Astrocyte (in vitro differentiated cells and primary cell): ENCODE data around the gene PFDN5. TPM values are rescaled to one million over a fixed set of nuclear protein-coding genes. Genes with fewer than 3 reads are reported as not detected.

Experiments
- DNase-seq: peaks from one replicate; pipeline ENCODE4 v3.0.0-alpha.2; 2010; ENCODE audit warnings: low read depth
- FAIRE-seq: peaks from 2 replicates; lab custom pipeline; 2011; peaks lifted over from hg19 to GRCh38; lab: Jason Lieb, UNC
- H2AFZ ChIP-seq: 2 replicates; pipeline ENCODE4 v1.6.0; 2012; ENCODE audit warnings: low read depth, low read length, inconsistent platforms
- H3K27ac ChIP-seq: 2 replicates; pipeline ENCODE4 v1.5.1; 2011; ENCODE audit warnings: low read depth, low read length, inconsistent platforms
- H3K27me3 ChIP-seq: 2 replicates; pipeline ENCODE4 v1.6.0; 2011; ENCODE audit warnings: low read length, inconsistent platforms; ENCODE audit not compliant: insufficient read depth
- H3K36me3 ChIP-seq: 2 replicates; pipeline ENCODE4 v1.5.1; 2011; ENCODE audit warnings: low read length, inconsistent platforms; ENCODE audit not compliant: insufficient read depth
- H3K4me1 ChIP-seq: 2 replicates; pipeline ENCODE4 v1.5.1; 2011; ENCODE audit warnings: low read length, inconsistent platforms; ENCODE audit not compliant: insufficient read depth
- H3K4me2 ChIP-seq: 2 replicates; pipeline ENCODE4 v1.6.0; 2012; ENCODE audit warnings: low read length, inconsistent platforms
- H3K4me3 ChIP-seq: 2 replicates; pipeline ENCODE4 v1.5.1; 2011; ENCODE audit warnings: low read depth, mild to moderate bottlenecking, low read length, inconsistent platforms; ENCODE audit not compliant: insufficient read depth
- H3K79me2 ChIP-seq: 2 replicates; pipeline ENCODE4 v1.6.0; 2012; ENCODE audit warnings: mild to moderate bottlenecking, low read length, inconsistent platforms; ENCODE audit not compliant: insufficient read depth
- H3K9ac ChIP-seq: 2 replicates; pipeline ENCODE4 v1.6.0; 2012; ENCODE audit warnings: mild to moderate bottlenecking, low read length, inconsistent platforms
- H3K9me3 ChIP-seq: 2 replicates; pipeline ENCODE4 v1.5.1; 2012; ENCODE audit warnings: low read depth, mild to moderate bottlenecking, low read length, inconsistent platforms; ENCODE audit not compliant: insufficient read depth
- H4K20me1 ChIP-seq: 2 replicates; pipeline ENCODE4 v1.6.0; 2012; ENCODE audit warnings: low read length, inconsistent platforms; ENCODE audit not compliant: insufficient read depth
- H3K27ac Mint-ChIP-seq: one replicate; pipeline ENCODE4 v1.8.0; 2021; ENCODE audit warnings: mild to moderate bottlenecking, mixed read lengths; ENCODE audit not compliant: unreplicated experiment
- H3K27me3 Mint-ChIP-seq: one replicate; pipeline ENCODE4 v1.8.0; 2021; ENCODE audit warnings: low read depth, mixed read lengths; ENCODE audit not compliant: unreplicated experiment
- H3K36me3 Mint-ChIP-seq: one replicate; pipeline ENCODE4 v1.8.0; 2021; ENCODE audit warnings: low read depth, mixed read lengths; ENCODE audit not compliant: unreplicated experiment
- H3K4me1 Mint-ChIP-seq: one replicate; pipeline ENCODE4 v1.8.0; 2021; ENCODE audit warnings: low read depth, mixed read lengths; ENCODE audit not compliant: unreplicated experiment
- H3K4me3 Mint-ChIP-seq: one replicate; pipeline ENCODE4 v1.8.0; 2021; ENCODE audit warnings: mild to moderate bottlenecking, moderate library complexity, mixed read lengths; ENCODE audit not compliant: unreplicated experiment
- H3K9me3 Mint-ChIP-seq: one replicate; pipeline ENCODE4 v1.8.0; 2021; ENCODE audit warnings: mild to moderate bottlenecking, mixed read lengths; ENCODE audit not compliant: unreplicated experiment
- CTCF ChIP-seq: IDR thresholded peaks from 2 replicates; pipeline ENCODE4 v1.5.1; 2011; ENCODE audit warnings: low read depth, mild to moderate bottlenecking, inconsistent platforms, low read length, moderate library complexity; ENCODE audit not compliant: insufficient read depth
- EZH2 ChIP-seq: IDR thresholded peaks from 2 replicates; pipeline ENCODE4 v1.6.1; 2012; ENCODE audit warnings: mild to moderate bottlenecking, low read length, inconsistent platforms; ENCODE audit not compliant: insufficient read depth
- total RNA-seq: library from RNA; stranded (reverse); gene quantifications from 2 replicates; pipeline ENCODE4 v1.2.1, GENCODE V29; 2021

The PFDN5 gene
- total RNA-seq, 1 donor from 2014 or later, result 281 TPM

DNA sequence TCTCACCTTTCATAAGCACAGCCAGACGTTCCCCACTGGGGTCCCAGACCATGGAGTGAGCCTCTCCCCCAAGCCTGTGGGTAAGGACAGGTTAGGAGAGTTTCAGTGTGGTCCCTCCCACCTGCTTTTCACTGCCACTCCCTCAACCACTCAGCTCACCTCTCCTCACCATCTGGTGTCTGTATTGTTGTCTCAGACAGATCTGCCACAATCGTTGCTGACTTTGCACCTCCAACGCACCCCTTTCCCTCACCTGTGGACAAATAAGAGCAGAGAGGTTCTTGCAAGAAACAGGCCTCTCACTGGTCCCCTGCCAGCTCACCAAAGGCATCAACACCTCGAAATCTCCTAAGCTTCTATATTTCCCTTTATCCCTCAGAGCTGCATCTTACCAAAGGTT lies 12.9 kb downstream of the PFDN5 start:
- TF ChIP-seq EZH2 (no peak), CTCF (no peak)
- no peak for DNase-seq
- Mint-ChIP-seq H3K4me1 (no peaks in the 10 kb centered on the region), H3K27me3 (no peaks in the 10 kb centered on the region), H3K36me3 (peaks cover 16% of the 10 kb centered on the region), H3K9me3 (no peaks in the 10 kb centered on the region), H3K27ac (peak overlapping the region; percentile 56), H3K4me3 (no peak overlapping the region)
- Histone ChIP-seq H3K27ac (no peak overlapping the region), H3K9me3 (no peaks in the 10 kb centered on the region), H2AFZ (no peak overlapping the region), H3K4me1 (no peaks in the 10 kb centered on the region), H4K20me1 (peaks cover 10% of the 10 kb centered on the region), H3K36me3 (peaks cover 24% of the 10 kb centered on the region), H3K9ac (no peak overlapping the region), H3K27me3 (no peaks in the 10 kb centered on the region), H3K4me2 (no peak overlapping the region), H3K4me3 (no peak overlapping the region), H3K79me2 (peaks cover 9% of the 10 kb centered on the region)
- no peak for FAIRE-seq

- no peak for FAIRE-seq
Measured at GRCh38 chr12:53313996-53314395, 18.7 kb downstream of the PFDN5 start.

More at GRCh38 chr12:53313996-53314395, 18.7 kb downstream of the PFDN5 start:
- H3K4me1 ChIP-seq, result no peaks in the 10 kb centered on the region
- H3K4me3 ChIP-seq, result no peak overlapping the region
- no peaks in the 10 kb centered on the region for H3K27me3 Mint-ChIP-seq
- H3K27ac ChIP-seq, result no peak overlapping the region
- peaks cover 19% of the 10 kb centered on the region for H3K36me3 ChIP-seq
- TF ChIP-seq EZH2, result no peak
- TF ChIP-seq CTCF, result no peak
- H3K27me3 ChIP-seq, result no peaks in the 10 kb centered on the region
- H2AFZ ChIP-seq, result no peak overlapping the region
- no peak overlapping the region for H3K4me2 ChIP-seq
- peaks cover 14% of the 10 kb centered on the region for H3K36me3 Mint-ChIP-seq
- H3K9me3 ChIP-seq, result no peaks in the 10 kb centered on the region
- no peaks in the 10 kb centered on the region for H3K79me2 ChIP-seq
- H4K20me1 ChIP-seq, result no peaks in the 10 kb centered on the region
- H3K9ac ChIP-seq, result no peak overlapping the region
- H3K9me3 Mint-ChIP-seq, result no peaks in the 10 kb centered on the region
- H3K4me3 Mint-ChIP-seq, result no peak overlapping the region
- no peak overlapping the region for H3K27ac Mint-ChIP-seq
- no peak for DNase-seq
- H3K4me1 Mint-ChIP-seq, result no peaks in the 10 kb centered on the region
